Measurements from ENCODE around the gene SLC25A21.

The SLC25A21 gene

DNA sequence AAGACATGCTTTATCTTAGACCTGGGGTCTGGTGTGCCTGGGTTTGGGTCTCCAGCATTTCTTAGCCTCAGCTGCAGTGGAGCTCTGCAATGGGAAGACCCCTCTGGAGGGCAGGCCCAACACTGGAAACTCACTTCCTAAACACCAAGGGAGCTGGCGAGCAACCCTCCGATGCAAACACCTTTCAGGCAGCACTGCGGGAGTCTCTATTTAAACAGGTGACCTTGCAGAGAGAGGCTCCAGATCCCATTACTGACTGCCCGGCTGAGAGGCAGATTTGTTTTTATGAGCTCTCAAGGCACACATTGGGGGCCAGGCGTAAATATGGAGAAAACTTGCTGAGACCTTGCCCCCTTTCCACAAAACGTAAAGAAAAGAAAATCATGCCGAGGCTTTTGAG, 315.3 kb downstream of the SLC25A21 start:
- DNase-seq = peak; percentile 87

DNA sequence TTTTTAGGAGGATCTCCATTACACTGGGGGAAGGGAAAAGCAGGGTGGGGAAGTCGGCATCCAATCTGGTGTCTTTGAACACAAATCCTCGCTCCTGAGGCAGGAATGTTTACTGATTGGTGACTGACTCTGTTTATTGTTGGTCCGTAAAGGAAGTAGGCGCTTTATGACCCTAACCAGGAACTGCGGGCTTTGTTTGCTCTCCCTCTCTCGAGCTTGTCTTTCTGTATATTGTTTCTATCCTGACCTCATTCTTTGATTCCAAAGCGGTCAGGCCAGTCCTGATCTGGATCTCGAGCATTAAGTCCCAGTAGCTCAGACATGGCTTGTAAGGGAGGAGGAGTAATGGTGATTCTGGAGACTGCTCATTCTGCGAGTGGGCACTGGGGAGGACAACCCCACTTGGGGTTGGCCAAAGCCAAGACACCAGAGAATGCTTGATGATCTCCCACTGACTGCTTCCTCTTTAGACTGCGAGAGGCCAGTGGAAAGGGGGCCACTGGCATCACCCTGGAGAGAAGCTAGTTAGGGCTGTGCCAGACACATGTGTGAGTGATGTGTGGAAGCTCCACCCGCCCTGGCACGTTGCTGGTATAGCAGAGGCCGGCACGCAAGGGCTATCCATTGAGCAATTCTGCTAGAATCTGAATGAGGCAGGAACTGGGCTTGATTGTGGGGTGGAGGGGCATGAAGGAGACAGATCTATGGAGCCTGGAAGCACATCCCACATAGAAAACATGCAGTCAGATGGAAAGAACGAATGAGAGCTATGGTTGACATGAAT, 316.1 kb downstream of the SLC25A21 start:
- DNase-seq = peak; percentile 97

DNA sequence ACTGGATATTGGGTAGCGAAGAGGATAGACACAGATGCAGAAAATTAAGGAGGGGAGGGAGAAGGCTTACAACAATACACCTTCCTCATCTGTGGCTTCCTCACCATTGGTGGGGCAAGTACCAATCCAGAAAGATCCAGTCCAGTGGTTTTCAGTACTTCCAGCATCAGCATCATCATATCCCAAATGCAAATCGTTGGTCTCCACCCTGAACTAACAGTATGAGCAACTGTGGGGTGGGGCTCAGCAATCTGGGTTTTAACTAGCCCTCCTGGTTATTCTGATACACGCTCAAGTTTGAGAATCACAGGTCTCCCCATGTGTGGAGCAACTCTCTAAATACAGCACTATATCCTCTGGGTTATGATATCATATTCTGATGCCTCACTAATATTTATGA, 317.0 kb downstream of the SLC25A21 start:
- no peak for DNase-seq

DNA sequence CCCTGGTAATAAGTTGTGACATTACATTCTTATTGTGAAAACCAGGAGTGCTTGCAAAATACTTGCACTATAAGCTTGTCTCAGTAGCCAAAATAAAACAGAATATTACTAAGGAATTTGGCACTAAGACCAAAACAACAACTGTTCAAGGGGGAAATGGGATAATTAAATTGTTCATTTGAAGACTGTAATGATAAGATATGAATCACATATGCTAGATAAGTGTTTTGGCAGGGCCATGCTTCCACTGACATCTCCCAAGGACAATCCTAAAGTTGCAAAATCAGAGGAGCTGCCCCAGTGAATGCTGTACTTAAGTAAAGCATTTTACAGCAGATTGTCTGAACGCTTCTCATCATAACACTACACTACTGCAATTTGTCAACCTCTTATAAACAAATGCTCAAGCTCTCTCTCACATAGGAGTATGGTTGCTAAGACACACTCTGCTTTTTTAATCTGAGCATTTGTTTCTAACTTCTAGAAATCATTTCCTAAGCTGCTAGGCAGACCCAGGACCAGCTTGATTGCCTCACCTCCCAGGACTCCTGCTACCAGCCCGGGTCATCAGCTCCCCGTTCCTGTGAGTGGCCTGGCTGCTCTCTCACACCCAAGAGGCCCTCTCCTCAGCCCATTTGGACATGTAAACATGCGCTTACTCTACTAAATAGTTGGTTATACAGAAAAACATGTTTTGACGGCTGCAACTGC, 319.3 kb downstream of the SLC25A21 start:
- peak; percentile 26 for DNase-seq

DNA sequence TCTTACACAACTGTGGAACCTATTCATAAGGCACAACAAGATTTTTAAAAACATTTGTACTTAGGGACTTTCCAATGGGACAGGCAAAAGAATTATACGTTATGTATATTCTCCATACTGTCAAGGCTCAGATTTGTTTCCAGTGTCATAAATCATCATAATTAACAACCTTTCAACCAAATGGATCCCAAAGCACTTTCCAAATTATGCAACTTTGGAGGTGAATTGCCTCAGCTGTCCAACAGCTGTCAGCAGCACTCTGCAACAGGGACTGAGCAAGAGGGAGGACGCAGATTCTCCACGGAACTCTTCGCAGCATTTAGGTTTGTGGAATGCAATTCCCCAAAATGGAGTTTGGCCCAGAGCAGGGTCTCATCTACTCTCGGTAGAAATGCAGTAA, 324.2 kb downstream of the SLC25A21 start:
- DNase-seq = no peak

DNA sequence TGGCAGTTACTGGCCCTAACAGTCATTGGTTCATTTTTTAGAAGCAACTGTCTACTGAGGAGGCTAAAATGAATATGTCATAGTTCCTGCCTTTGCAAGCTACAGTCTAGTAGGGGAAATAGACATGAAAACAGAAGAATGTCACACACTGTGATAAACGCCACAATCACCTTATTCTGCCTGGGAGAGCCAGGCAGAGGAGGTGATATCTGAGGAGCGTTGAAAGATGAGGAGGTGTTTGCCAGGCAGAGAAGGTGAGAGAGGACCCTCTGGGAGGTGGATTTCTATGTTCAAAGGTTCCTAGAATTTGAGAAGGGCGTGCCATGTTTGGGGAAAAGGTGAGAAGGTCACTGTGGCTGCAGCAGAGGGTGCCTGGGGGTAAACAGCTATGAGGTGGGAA, 325.0 kb downstream of the SLC25A21 start:
- DNase-seq = no peak

DNA sequence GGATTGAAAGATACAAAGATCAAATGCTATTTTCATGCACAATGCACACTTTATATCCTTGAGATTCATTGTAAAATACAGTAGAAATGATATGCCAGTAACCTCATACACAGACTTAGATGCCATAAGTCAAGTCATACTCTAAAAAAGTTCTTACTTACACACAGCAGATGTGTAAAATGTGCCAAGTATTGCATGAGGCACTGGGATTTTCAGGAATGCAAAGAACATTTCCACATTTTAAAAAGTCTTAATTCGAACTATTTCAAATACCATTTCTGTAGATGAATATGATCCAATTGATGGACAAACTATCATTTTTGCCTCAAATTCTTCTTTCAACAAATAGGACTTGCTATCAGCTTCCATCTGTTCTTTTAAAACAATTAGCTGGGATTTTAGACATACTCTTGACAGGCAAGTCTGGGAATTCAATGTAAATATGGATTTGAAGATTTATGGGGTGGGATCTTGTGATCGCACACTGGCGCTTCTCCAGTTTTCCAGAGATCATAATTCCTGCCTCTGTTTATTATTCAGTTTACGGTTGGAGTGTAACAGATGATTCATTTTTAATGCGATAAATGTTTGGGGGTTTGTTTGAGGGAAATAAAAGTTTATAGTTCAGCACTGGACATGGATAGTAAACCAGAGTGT, 326.9 kb downstream of the SLC25A21 start:
- DNase-seq = no peak

DNA sequence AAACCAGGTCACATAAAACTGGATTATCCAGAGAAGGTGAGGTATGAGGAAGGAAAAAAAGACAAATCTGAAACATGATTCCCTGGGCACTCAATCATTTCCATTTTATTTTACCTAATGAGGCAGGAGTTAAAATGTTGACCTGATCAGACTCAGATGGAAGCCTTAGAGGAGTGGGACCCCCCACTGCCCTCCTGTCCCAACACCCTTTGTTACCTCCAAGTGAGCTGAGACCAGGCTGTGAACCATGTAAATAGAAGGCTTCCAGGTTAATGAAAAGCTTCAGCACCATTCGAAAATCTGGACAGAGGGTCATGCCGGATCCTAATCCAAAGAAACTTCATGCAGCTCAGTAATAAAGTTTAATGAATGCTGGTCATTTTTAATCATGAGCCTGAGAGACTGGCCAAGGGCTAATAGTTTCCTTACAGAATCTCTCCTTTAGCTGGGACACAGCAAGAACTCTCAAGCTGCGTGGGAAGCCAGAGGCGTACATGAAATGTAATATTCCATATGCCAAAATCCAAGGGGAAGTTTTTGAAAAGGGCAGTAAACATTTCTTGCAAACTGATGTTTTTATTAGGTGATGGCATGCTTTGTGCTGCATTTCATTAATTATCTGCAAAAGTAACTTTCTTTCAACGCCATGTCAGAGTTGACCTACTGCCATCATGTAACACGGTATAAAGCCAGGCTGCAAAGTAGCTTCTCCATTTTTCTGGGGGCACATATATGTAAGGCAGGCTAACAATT, 327.8 kb downstream of the SLC25A21 start:
- no peak for DNase-seq

DNA sequence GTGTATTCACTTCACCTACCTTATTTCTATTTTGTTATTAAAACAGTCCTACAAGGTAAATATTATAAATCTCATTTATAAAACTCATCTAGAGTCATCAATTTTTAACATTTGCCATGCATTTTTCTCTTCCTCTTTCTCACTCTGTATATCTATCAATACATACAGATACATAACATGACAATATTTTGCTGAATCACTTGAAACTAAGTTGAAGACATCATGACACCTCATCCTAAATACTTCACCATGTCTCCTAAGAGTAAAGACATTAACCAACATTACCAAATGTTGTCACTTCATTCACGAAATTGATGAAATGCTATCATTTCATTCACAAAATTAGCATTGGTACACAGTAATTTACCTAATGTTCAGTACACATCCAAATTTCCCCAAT, 329.0 kb downstream of the SLC25A21 start:
- DNase-seq = no peak

DNA sequence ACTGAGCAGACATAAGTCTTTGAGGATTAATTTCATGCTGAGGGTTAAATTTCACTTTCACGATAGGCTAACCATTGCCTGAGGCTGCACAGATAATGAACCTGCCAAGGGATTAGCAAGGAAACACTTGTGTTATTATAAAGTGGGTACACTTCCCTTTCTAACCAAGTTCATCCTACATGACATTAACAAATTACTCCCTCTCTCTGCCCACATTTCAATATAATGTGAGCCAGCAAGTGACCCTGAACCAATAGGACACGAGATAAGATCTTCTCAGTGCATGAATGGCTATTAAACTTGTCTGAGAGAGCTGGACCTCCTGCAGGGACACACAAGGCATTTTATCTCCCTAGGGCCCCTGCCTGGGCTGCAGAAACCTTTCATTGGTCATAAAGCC, 337.3 kb downstream of the SLC25A21 start:
- DNase-seq = peak; percentile 87

DNA sequence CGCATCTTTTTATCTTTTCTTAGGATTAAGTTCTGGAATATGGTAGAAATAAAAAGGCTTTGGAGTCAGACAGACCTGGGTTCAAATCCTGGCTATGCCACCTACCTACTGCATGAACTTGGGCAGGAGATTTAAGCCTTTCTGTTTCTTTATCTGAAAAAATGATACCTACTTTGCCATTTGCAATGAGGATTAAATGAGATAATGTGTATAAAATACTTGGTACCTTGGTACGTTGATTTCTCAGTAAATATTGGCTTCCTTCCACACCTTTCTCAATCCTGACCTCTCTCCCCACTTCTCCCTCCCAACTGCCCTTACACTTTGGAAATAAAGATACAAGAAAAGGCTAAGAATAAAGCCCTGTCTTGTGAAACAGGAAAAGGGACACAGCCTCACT, 338.1 kb downstream of the SLC25A21 start:
- no peak for DNase-seq

DNA sequence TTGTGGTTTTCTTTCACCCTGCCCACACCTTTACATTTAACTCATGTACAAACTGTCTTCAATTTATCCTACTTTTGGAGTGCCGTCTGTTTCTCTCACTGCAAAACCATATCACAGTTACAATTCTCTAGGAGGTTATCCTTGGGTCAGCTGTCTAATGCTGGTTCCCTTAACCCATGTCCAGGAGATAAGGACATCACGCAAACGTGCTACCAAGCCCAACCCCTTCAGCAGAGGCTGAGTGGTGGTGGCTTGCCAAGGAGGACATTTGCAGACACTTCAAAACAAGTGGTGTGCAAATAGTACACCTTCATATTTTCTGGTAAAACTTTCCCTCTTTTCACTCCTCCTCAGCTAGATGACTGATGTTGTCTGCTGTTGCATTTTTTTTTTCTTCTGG, 342.9 kb downstream of the SLC25A21 start:
- DNase-seq = peak; percentile 38

DNA sequence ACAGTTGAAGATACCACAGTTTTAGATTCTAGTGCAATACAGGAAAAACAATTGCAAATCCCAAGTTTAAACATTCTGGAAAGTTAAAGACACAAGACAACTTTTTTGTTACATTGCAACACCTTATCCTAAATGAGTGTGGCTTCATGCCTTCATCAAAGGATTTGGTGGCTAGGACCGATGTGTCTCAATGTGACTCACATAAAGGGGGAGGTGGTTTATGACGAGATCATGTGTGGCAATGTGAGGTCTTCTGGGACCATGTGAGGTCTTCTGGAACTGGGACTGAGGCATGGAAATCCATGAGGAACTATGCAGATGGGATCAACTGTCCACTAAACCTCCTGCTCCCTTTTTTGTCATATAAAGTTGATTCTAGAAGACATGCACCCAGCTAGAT, 344.5 kb downstream of the SLC25A21 start:
- no peak for DNase-seq

DNA sequence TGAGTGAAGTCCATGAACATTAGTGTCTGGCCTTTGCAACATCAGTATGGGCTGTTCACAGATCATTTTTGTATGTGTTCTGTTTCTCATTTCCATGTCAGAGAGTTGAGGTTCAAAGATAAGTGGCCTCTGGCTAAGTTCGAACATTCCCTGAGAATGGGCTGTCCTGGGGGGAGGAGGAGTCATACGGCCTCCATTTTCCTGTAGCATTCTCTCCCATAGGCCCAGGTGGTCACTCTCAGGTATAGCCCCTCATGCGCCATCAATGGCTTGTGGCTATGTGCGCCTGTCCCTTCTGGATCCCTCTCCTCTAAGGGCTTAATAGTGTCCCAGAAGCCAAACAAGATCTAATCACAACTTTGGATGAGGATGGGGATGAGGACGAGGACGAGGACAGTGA, 345.8 kb downstream of the SLC25A21 start:
- peak; percentile 61 for DNase-seq

DNA sequence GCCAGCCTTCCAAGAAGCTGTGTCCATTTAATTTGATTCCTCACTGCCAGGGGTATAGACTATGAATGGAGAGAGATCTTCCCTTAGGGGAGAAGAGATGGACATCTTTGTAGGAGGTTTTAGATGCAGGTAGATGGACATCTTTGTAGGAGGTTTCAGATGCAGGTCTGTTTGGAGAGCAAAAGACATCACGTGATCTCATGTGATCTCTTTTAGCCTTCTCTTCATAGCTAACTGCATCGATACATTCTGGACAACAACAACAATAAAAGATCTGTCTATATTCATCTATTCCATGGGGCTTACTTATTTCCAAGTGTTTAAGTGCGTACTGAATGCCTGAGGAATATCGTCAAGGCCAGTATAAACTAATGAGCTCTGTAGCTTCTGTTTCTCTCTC, 347.6 kb downstream of the SLC25A21 start:
- DNase-seq = no peak

DNA sequence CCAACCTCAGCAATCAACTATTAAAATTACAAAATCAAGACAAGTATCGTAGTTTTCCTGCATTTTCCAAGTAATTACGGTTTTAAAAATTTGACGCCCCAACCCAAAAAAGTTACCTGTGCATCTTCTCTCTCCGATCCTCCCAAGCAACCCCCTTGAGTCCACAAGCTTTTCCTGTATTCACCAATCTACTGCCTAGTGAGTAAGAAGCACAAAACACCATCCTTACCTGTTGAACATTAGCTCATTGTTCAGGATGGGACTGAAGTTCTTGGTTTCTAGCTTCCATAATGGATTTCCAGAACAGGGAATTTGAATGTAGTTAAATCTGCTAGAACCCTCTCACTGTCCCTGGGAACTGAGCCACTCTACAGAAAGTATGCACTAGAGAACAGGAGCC, 348.8 kb downstream of the SLC25A21 start:
- no peak for DNase-seq

DNA sequence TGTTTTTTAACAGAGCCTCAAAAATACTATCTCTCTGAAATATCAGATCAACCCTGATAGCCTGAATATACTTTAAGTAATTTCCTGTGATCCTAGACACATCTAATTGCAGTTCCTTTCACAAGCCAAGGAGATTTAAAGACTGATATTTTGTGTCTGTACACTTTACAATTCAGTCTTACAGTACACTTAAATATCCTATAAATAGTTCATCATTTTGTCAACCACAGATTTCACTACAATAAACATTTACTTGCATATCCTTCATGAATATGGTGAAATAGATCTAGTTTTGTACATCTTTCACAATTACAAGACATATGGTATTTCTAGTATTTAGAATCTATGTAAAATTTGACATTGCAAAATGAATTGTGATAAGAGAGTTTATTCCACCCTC, 349.7 kb downstream of the SLC25A21 start:
- DNase-seq = no peak

DNA sequence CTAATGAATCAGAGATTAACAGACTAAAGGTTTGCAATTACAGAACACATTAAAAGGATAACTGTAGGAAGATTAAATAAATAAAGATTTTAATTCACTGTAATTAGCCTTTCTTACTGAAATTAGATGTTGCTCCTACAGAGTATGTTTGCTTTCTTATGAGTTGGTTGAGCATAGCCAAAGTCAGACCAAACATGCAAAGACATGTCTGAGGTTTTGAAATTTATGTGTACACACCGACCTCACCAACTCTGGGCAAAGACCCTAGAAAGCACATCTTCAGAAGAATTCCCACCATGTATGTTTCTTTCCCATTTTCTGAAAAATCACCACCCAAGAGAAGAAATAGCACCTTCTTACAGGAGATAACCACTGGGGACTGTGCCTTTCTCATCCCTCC, 351.5 kb downstream of the SLC25A21 start:
- no peak for DNase-seq

DNA sequence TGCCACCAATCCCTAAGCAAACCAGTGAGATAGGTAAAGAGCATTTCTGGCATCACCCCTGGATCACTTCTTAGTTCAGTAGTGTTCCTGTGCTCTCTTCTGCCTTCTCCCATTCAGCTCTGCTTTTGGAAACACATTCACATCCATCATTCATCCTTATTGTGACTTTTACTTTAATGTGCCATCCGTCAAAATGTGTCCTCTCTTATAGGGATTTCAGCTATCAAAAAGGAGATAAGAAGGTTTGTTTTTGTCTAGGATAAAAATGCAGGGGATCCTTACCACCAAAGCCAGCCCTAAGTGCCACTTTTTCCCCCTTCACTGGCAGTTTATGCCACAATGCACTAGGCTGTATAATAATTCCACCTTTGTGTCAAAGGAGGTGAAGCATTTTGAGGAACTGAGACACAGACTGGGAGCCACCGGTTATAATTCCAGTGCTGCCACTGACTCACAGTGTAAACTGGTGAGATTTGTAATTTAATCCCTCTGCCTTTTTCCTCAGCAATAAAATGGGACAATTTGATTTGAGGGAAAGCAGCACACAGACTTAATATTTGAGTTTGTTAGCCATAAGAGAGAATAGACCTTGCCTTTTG, 352.2 kb downstream of the SLC25A21 start:
- DNase-seq = peak; percentile 31

DNA sequence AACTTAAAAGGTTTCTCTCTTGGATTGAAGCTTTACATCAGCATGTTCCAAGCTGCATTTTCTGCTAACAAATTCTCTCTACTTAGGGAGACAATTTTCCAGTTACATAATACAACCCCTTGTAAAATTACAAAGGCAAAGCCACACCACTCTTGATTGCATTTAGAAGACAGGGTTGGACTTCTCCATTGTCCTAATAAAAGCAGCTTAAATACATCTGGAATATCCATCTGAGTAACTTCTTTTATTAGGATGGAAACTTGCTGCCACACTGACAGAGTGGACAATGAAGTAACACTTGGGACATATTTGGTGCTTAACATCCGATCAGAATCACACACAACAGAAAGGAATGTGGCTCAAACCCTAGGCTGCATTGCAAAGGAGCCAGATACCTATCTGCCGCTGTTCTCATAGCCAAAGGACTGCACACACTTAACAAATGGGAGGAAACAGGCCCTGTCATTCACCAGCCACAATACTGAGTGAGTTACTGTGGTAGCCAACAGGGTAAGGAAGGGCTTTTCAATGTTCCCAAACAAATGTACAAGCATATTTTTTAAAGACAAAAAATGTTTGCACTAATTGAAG, 353.5 kb downstream of the SLC25A21 start:
- no peak for DNase-seq

DNA sequence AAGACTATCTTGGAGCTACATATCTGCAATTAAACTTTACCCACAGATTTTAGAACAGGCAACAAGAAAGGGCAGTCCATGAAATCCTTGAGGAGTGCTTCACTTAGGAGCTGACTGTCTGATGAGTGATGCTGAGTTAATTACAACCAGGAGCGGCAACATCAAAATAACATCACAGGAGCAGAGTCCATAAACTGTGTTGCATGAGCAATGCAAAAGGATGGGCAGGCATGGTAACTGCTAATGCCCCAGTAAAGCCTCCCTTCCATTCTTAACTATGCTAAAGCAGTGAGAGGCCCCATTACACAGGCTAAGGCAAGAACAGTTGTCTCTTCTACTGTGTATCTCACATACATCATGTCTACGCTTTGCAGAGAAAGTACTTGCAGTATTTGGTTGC, 354.2 kb downstream of the SLC25A21 start:
- DNase-seq = no peak

Measured in NCI-H510A treated with DMSO at 0.1 percent for 48 hours (cell line).